Lower lobe of right lung (tissue), 2 donors: Measurements from ENCODE around the gene ABCC1. TPM values are rescaled to one million over a fixed set of nuclear protein-coding genes. Genes with fewer than 3 reads are reported as not detected.

Source experiments
- ATAC-seq, 2 donors: fragments of 200-7000 bp; cut with Tn5 transposase; one replicate each; pipeline ENCODE4 v1.9.1; 2020 to 2022; ENCODE audit warnings: mild to moderate bottlenecking in 2 of 2, moderate library complexity in 2 of 2
- DNase-seq: peaks from one replicate; pipeline ENCODE4 v3.0.0-alpha.2; 2020
- H3K27ac ChIP-seq: fragments of 200-600 bp; one replicate; pipeline ENCODE4 v1.8.0; 2022
- H3K27me3 ChIP-seq: fragments of 200-600 bp; one replicate; pipeline ENCODE4 v1.8.0; 2022; ENCODE audit warnings: low read depth
- H3K36me3 ChIP-seq: fragments of 200-600 bp; one replicate; pipeline ENCODE4 v1.8.0; 2022; ENCODE audit warnings: mild to moderate bottlenecking
- H3K4me1 ChIP-seq: fragments of 200-600 bp; one replicate; pipeline ENCODE4 v1.8.0; 2022
- H3K4me3 ChIP-seq: fragments of 200-600 bp; one replicate; pipeline ENCODE4 v1.8.0; 2022; ENCODE audit warnings: mild to moderate bottlenecking
- H3K9me3 ChIP-seq: fragments of 200-600 bp; one replicate; pipeline ENCODE4 v1.8.0; 2022
- CTCF ChIP-seq: fragments of 200-600 bp; IDR thresholded peaks from one replicate; pipeline ENCODE4 v1.8.0; 2022; ENCODE audit warnings: antibody characterized with exemption, mild to moderate bottlenecking
- intact Hi-C: fragments of 100-400 bp; cut with DNase I; formaldehyde crosslinking; loops from one replicate; pipeline ENCODE4 v1.11.0; 2022
- total RNA-seq: library from RNA; stranded (reverse); fragmentation: NEBNext Ultra II Directional; extraction: Animal tissue kit (Norgen Biotek cat#: 25700); gene quantifications from one replicate; pipeline ENCODE4 v1.2.1, GENCODE V29; 2021
- donor health status: DM: no; HTN: yes; CAD: no; lungs with severe emphysema.

ABCC1 gene
- total RNA-seq, 1 donor from 2014 or later: 47.5 TPM

GRCh38 chr16:16139806-16140205 is 190.4 kb downstream of the ABCC1 start:
- Histone ChIP-seq H3K27me3 (no peaks in the 10 kb centered on the region), H3K36me3 (peaks cover 96% of the 10 kb centered on the region), H3K4me1 (no peaks in the 10 kb centered on the region), H3K27ac (no peak overlapping the region), H3K9me3 (no peaks in the 10 kb centered on the region), H3K4me3 (no peak overlapping the region)
- intact Hi-C loops: no loop called here
- no peak for DNase-seq
- TF ChIP-seq CTCF: no peak
- ATAC-seq: no peak

GRCh38 chr16:16140537-16140936 is 191.1 kb downstream of the ABCC1 start:
- H3K27ac ChIP-seq: no peak overlapping the region
- intact Hi-C loops: no loop called here
- H3K9me3 ChIP-seq: no peaks in the 10 kb centered on the region
- no peaks in the 10 kb centered on the region for H3K27me3 ChIP-seq
- no peak for DNase-seq
- peaks cover 94% of the 10 kb centered on the region for H3K36me3 ChIP-seq
- ATAC-seq: no peak
- H3K4me3 ChIP-seq: no peak overlapping the region
- no peak for TF ChIP-seq CTCF
- no peaks in the 10 kb centered on the region for H3K4me1 ChIP-seq

- no peak overlapping the region for H3K27ac ChIP-seq
- no peak for DNase-seq
- TF ChIP-seq CTCF: no peak
- H3K9me3 ChIP-seq: no peaks in the 10 kb centered on the region
- no peak for ATAC-seq
- intact Hi-C loops: no loop called here
- no peaks in the 10 kb centered on the region for H3K27me3 ChIP-seq
- H3K4me3 ChIP-seq: no peak overlapping the region
- peaks cover 87% of the 10 kb centered on the region for H3K36me3 ChIP-seq
- no peaks in the 10 kb centered on the region for H3K4me1 ChIP-seq
Observed at GRCh38 chr16:16141141-16141540, 191.7 kb downstream of the ABCC1 start.

GRCh38 chr16:16141784-16142396 is 192.5 kb downstream of the ABCC1 start:
- no peak for ATAC-seq
- intact Hi-C loops: no loop called here
- peaks cover 80% of the 10 kb centered on the region for H3K36me3 ChIP-seq

GRCh38 chr16:16143038-16143763 is 193.8 kb downstream of the ABCC1 start:
- intact Hi-C loops: no loop called here
- H3K4me1 ChIP-seq: no peaks in the 10 kb centered on the region
- ATAC-seq (no peak), DNase-seq (no peak)
- peak; percentile 26 for TF ChIP-seq CTCF
- H3K36me3 ChIP-seq: peaks cover 70% of the 10 kb centered on the region
- no peaks in the 10 kb centered on the region for H3K9me3 ChIP-seq
- no peak overlapping the region for H3K4me3 ChIP-seq
- no peak overlapping the region for H3K27ac ChIP-seq
- no peaks in the 10 kb centered on the region for H3K27me3 ChIP-seq

More at GRCh38 chr16:16141784-16142396, 192.5 kb downstream of the ABCC1 start:
- H3K9me3 ChIP-seq: no peaks in the 10 kb centered on the region
- no peaks in the 10 kb centered on the region for H3K27me3 ChIP-seq
- H3K27ac ChIP-seq: no peak overlapping the region
- TF ChIP-seq CTCF: no peak
- no peak for DNase-seq
- no peaks in the 10 kb centered on the region for H3K4me1 ChIP-seq
- no peak overlapping the region for H3K4me3 ChIP-seq
